GM23338 (cell line): ENCODE data around the gene FOXP1. TPM values are rescaled to one million over a fixed set of nuclear protein-coding genes. Genes with fewer than 3 reads are reported as not detected.

Experiments used
- ATAC-seq: fragments of 200-7000 bp; cut with Tn5 transposase; 3 replicates; pipeline ENCODE4 v1.9.1; 2020
- DNase-seq: peaks from one replicate; pipeline ENCODE4 v3.0.0-alpha.2; 2015; ENCODE audit warnings: low spot score
- H2AFZ ChIP-seq: fragments of 200-600 bp; sonication (generic); 2 replicates; pipeline ENCODE4 v1.8.0; 2016; ENCODE audit warnings: antibody characterized with exemption, mild to moderate bottlenecking, moderate library complexity
- H3F3A ChIP-seq: fragments of 200-600 bp; sonication (generic); replicated peaks from 2 replicates; pipeline ENCODE4 v1.8.0; 2017; ENCODE audit warnings: antibody characterized with exemption, mixed run types, low read depth
- H3K27ac ChIP-seq: fragments of 200-600 bp; sonication (generic); 2 replicates; pipeline ENCODE4 v1.6.1; 2016; ENCODE audit warnings: low read depth
- H3K27me3 ChIP-seq: fragments of 200-600 bp; sonication (generic); 2 replicates; pipeline ENCODE4 v1.8.0; 2016; ENCODE audit warnings: mild to moderate bottlenecking, mixed run types, moderate library complexity; ENCODE audit not compliant: insufficient read depth
- H3K36me3 ChIP-seq: fragments of 200-600 bp; sonication (generic); 2 replicates; pipeline ENCODE4 v1.8.0; 2016; ENCODE audit warnings: mild to moderate bottlenecking; ENCODE audit not compliant: insufficient read depth
- H3K4me1 ChIP-seq: fragments of 200-600 bp; sonication (generic); 2 replicates; pipeline ENCODE4 v1.8.0; 2016; ENCODE audit warnings: mild to moderate bottlenecking, moderate library complexity; ENCODE audit not compliant: insufficient read depth
- H3K4me2 ChIP-seq: fragments of 200-600 bp; sonication (generic); 2 replicates; pipeline ENCODE4 v1.7.1; 2017; ENCODE audit warnings: mixed run types
- H3K4me3 ChIP-seq: fragments of 200-600 bp; sonication (generic); 2 replicates; pipeline ENCODE4 v1.6.1; 2016; ENCODE audit warnings: mixed run types
- H3K79me2 ChIP-seq: fragments of 200-600 bp; sonication (generic); replicated peaks from 2 replicates; pipeline ENCODE4 v1.8.0; 2017; ENCODE audit warnings: mild to moderate bottlenecking; ENCODE audit not compliant: insufficient read depth
- H3K9me2 ChIP-seq: fragments of 200-600 bp; sonication (generic); 2 replicates; pipeline ENCODE4 v1.8.0; 2017; ENCODE audit not compliant: insufficient read depth
- H4K20me1 ChIP-seq: fragments of 200-600 bp; sonication (generic); replicated peaks from 2 replicates; pipeline ENCODE4 v1.8.0; 2017; ENCODE audit warnings: mild to moderate bottlenecking; ENCODE audit not compliant: insufficient read depth
- H3K27ac Mint-ChIP-seq: 2 replicates; pipeline ENCODE4 v1.8.0; 2020; ENCODE audit warnings: inconsistent platforms, mild to moderate bottlenecking, moderate library complexity, mixed read lengths
- H3K27me3 Mint-ChIP-seq: 3 replicates; pipeline ENCODE4 v1.8.0; 2022; ENCODE audit warnings: low read depth, mild to moderate bottlenecking, moderate library complexity, mixed read lengths, inconsistent platforms; ENCODE audit not compliant: insufficient read depth, poor library complexity
- H3K36me3 Mint-ChIP-seq: 3 replicates; pipeline ENCODE4 v1.8.0; 2021; ENCODE audit warnings: low read depth, mild to moderate bottlenecking, inconsistent platforms, moderate library complexity, mixed read lengths
- H3K4me1 Mint-ChIP-seq: 3 replicates; pipeline ENCODE4 v1.8.0; 2020; ENCODE audit warnings: mild to moderate bottlenecking, inconsistent platforms, mixed read lengths
- H3K4me3 Mint-ChIP-seq: 3 replicates; pipeline ENCODE4 v1.8.0; 2021; ENCODE audit warnings: moderate library complexity, mild to moderate bottlenecking, inconsistent platforms, mixed read lengths
- H3K9me3 Mint-ChIP-seq: 3 replicates; pipeline ENCODE4 v1.8.0; 2020; ENCODE audit warnings: moderate library complexity, mild to moderate bottlenecking, inconsistent platforms, mixed read lengths
- CREB1 ChIP-seq: fragments of 250-450 bp; sonication (Bioruptor Pico); IDR thresholded peaks from 2 replicates; pipeline ENCODE4 v1.5.0; 2020; ENCODE audit warnings: low read depth, mild to moderate bottlenecking, moderate library complexity
- CTCF ChIP-seq, 2 experiments: fragments of 200-600 bp in 1 of 2; sonication (generic) in 1 of 2; conservative IDR thresholded peaks; 2 replicates each; pipeline versions ENCODE4 v1.5.1 to v1.6.1; 2016 to 2017; ENCODE audit warnings: antibody characterized with exemption in 2 of 2, low read depth in 2 of 2, mild to moderate bottlenecking in 2 of 2, moderate library complexity in 1 of 2
- EZH2 ChIP-seq: fragments of 200-600 bp; sonication (generic); IDR thresholded peaks from one replicate; pipeline ENCODE4 v1.8.0; 2017; ENCODE audit warnings: antibody characterized with exemption, mild to moderate bottlenecking, low read depth; ENCODE audit not compliant: unreplicated experiment
- EZH2phosphoT487 ChIP-seq: fragments of 200-600 bp; sonication (generic); IDR thresholded peaks from one replicate; pipeline ENCODE4 v1.8.1; 2018; ENCODE audit warnings: antibody characterized with exemption; ENCODE audit not compliant: unreplicated experiment
- REST ChIP-seq: IDR thresholded peaks from one replicate; pipeline ENCODE4 v1.6.1; 2018; ENCODE audit warnings: antibody characterized with exemption; ENCODE audit not compliant: unreplicated experiment
- STAT1 ChIP-seq: IDR thresholded peaks from one replicate; pipeline ENCODE4 v1.6.1; 2016; ENCODE audit warnings: antibody characterized with exemption; ENCODE audit not compliant: unreplicated experiment
- ZNF114 ChIP-seq: fragments of 250-450 bp; sonication (Bioruptor Pico); IDR thresholded peaks from 2 replicates; pipeline ENCODE4 v1.5.0; 2020; ENCODE audit warnings: mild to moderate bottlenecking, moderate library complexity
- ZNF462 ChIP-seq: fragments of 250-450 bp; sonication (Bioruptor Pico); IDR thresholded peaks from 2 replicates; pipeline ENCODE4 v1.5.0; 2020; ENCODE audit warnings: mild to moderate bottlenecking, moderate library complexity
- polyA plus RNA-seq: library from polyadenylated mRNA; unstranded; fragments of >200 nt; fragmentation: Nextera tagmentation; extraction: Ambion mirVana; gene quantifications from 2 replicates; pipeline ENCODE4 v1.2.1, GENCODE V29; 2016
- total RNA-seq: library from RNA; depleted of rRNA; stranded (reverse); fragments of >200 nt; shearing (Covaris generic); gene quantifications from 2 replicates; pipeline ENCODE4 v1.2.3, GENCODE V29; 2014

Gene FOXP1
- total and polyA plus RNA-seq, 2 experiments from 2014 or later = 32.9 to 35.5 TPM

- TF ChIP-seq ZNF462 (no peak), CREB1 (CRISPR knock-in tag) (no peak), CTCF (conservative IDR thresholded peaks at IDR 0.05; ENCODE audit: low read depth in 2 of 2) (no peak)
Observed at GRCh38 chr3:71265365-71265915, 318.1 kb downstream of the FOXP1 start (continued).

GRCh38 chr3:71264840-71265239, 318.7 kb downstream of the FOXP1 start:
- Mint-ChIP-seq H3K36me3 (peaks cover 2% of the 10 kb centered on the region; the same call in 1 of the 3 replicates), H3K4me3 (no peak overlapping the region), H3K4me1 (peaks cover 14% of the 10 kb centered on the region), H3K27ac (no peak overlapping the region), H3K9me3 (no peaks in the 10 kb centered on the region), H3K27me3 (peaks cover 3% of the 10 kb centered on the region)
- Histone ChIP-seq H3K36me3 (no peaks in the 10 kb centered on the region), H2AFZ (no peak overlapping the region), H3F3A (no peaks in the 10 kb centered on the region), H3K27me3 (no peaks in the 10 kb centered on the region), H3K27ac (no peak overlapping the region), H3K9me2 (no peaks in the 10 kb centered on the region), H3K4me3 (no peak overlapping the region), H3K4me1 (no peaks in the 10 kb centered on the region), H4K20me1 (no peaks in the 10 kb centered on the region), H3K4me2 (no peak overlapping the region), H3K79me2 (peaks cover 27% of the 10 kb centered on the region)
- ATAC-seq (no peak), DNase-seq (no peak)
- no peak for TF ChIP-seq REST
- TF ChIP-seq EZH2 = no peak
- no peak for TF ChIP-seq EZH2phosphoT487
- TF ChIP-seq ZNF114 (CRISPR knock-in tag) = no peak
- TF ChIP-seq CREB1 (CRISPR knock-in tag) = no peak
- no peak for TF ChIP-seq STAT1
